GM06990 (cell line): ENCODE results near the gene SELENOH.

Experiments used
- DNase-seq: peaks from one replicate; pipeline ENCODE4 v3.0.0-alpha.2; 2011; ENCODE audit not compliant: insufficient read length; ENCODE audit errors: extremely low read depth
- H3K27me3 ChIP-seq: replicated peaks from 2 replicates; pipeline ENCODE4 v1.6.0; 2011; ENCODE audit warnings: low read length; ENCODE audit not compliant: control insufficient read depth, insufficient read depth
- H3K36me3 ChIP-seq: 2 replicates; pipeline ENCODE4 v1.5.1; 2011; ENCODE audit warnings: low read length; ENCODE audit not compliant: control insufficient read depth, insufficient read depth
- H3K4me3 ChIP-seq: replicated peaks from 2 replicates; pipeline ENCODE4 v1.5.1; 2011; ENCODE audit warnings: low read depth, mild to moderate bottlenecking, control low read depth, low read length
- TF ChIP-seq, protein P1 (sequence below): IDR thresholded peaks from 2 replicates; pipeline ENCODE4 v1.5.1; 2011; ENCODE audit warnings: low read length, control low read depth, mild to moderate bottlenecking, inconsistent platforms; ENCODE audit not compliant: insufficient read depth, poor library complexity, severe bottlenecking

SELENOH gene, protein sequence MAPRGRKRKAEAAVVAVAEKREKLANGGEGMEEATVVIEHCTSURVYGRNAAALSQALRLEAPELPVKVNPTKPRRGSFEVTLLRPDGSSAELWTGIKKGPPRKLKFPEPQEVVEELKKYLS

DNA sequence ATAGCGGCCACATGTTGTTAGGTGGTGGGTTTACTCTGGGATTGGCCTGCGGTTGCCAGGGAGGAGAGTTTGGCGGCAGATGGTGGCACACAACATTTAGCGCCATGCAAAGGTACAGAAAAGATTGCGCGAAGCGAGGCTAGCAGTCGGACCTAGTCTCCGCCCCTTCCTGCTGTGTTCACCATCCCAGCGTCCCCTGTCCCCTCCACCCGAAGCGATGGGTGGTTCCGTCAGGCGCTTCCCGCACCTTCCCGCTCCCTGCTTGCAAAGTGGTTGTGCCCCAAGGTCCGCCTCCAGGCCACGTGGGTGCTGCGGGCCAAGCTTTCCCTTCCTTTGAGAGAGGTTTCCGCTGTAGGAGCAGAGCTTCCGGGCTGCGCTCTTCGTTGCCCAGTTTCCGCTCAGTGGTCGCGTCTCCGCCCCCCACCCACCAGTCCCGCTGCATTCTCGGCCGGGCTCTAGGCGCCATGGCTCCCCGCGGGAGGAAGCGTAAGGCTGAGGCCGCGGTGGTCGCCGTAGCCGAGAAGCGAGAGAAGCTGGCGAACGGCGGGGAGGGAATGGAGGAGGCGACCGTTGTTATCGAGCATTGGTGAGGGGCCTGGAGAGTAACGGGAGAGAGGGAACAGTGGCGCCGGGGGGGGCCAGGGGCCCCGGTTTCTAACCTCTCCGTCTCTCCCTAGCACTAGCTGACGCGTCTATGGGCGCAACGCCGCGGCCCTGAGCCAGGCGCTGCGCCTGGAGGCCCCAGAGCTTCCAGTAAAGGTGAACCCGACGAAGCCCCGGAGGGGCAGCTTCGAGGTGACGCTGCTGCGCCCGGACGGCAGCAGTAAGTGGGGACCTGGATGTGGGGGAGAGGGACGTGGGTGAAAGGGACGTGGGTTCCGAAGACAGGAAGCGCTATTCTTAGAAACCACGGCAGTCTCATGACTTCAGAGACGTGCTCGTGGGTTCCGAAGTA lies at the start of gene SELENOH:
Gene SELENOH (plus strand): TSS at position 360 of the 955 bp plus-strand sequence. CDS start 105 bp downstream, at position 465.
- DNase-seq: peak; percentile 96
- peak within 1 kb of the TSS; percentile 91 for H3K4me3 ChIP-seq
- TF ChIP-seq, protein P1, sequence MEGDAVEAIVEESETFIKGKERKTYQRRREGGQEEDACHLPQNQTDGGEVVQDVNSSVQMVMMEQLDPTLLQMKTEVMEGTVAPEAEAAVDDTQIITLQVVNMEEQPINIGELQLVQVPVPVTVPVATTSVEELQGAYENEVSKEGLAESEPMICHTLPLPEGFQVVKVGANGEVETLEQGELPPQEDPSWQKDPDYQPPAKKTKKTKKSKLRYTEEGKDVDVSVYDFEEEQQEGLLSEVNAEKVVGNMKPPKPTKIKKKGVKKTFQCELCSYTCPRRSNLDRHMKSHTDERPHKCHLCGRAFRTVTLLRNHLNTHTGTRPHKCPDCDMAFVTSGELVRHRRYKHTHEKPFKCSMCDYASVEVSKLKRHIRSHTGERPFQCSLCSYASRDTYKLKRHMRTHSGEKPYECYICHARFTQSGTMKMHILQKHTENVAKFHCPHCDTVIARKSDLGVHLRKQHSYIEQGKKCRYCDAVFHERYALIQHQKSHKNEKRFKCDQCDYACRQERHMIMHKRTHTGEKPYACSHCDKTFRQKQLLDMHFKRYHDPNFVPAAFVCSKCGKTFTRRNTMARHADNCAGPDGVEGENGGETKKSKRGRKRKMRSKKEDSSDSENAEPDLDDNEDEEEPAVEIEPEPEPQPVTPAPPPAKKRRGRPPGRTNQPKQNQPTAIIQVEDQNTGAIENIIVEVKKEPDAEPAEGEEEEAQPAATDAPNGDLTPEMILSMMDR: no peak
- H3K27me3 ChIP-seq: no peaks in the 10 kb centered on the region
- H3K36me3 ChIP-seq: peaks cover 29% of the 10 kb centered on the region

- H3K36me3 ChIP-seq: peaks cover 34% of the 10 kb centered on the region
- H3K4me3 ChIP-seq: no peak overlapping the region
- TF ChIP-seq, protein P1: no peak
- no peak for DNase-seq
- H3K27me3 ChIP-seq: no peaks in the 10 kb centered on the region
Observed at GRCh38 chr11:57698843-57699365, 42.4 kb upstream of the SELENOH start.

GRCh38 chr11:57699813-57700212 lies 41.5 kb upstream of the SELENOH start:
- no peak overlapping the region for H3K4me3 ChIP-seq
- DNase-seq: no peak
- no peaks in the 10 kb centered on the region for H3K27me3 ChIP-seq
- peaks cover 34% of the 10 kb centered on the region for H3K36me3 ChIP-seq
- TF ChIP-seq, protein P1: no peak

DNA sequence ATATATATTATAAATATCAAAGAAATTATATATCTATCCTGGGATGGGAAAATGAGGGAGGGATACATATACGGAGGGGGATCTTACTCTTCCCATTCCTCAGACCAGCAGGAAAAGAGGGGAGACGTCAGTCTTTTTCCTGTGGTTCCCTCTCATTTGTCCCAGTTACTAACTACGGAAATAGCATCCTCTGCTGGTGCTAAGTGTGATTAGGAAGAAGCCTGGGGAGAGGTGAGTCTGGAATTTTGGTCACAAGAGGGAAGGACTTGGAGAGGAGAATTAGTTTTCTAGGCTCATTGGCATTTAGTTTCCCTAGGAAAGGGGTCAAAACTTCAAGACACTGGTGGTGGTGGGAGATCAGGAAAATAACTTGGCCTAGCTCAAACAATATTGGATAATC lies 40.9 kb upstream of the SELENOH start:
- TF ChIP-seq, protein P1: no peak
- no peak for DNase-seq
- Histone ChIP-seq H3K27me3 (no peaks in the 10 kb centered on the region), H3K4me3 (no peak overlapping the region), H3K36me3 (peaks cover 35% of the 10 kb centered on the region)

DNA sequence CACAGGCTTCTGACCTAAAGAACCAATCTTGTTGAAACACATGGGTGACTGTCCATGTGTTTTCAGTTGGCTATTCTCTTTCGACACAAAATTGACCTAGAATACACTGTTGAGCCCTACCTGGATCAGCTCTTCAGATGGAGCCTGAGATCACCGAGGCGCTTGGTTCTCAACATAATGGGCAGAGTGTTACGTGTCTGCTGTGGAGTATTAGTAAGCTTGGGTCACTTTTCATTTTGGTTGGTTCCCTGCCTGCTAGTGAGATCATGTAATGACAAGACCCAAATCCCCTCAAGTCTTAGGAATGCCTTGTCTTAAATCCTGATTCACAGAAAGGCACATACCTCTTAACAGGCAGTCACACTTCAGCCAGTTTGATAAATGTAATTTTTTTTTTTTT lies 38.0 kb upstream of the SELENOH start:
- Histone ChIP-seq H3K36me3 (peaks cover 24% of the 10 kb centered on the region), H3K4me3 (no peak overlapping the region), H3K27me3 (no peaks in the 10 kb centered on the region)
- no peak for DNase-seq
- TF ChIP-seq, protein P1: no peak
